Panc1 (cell line): ENCODE data around the gene C6orf62. TPM values are rescaled to one million over a fixed set of nuclear protein-coding genes. Genes with fewer than 3 reads are reported as not detected.
"Not testable (repeated sequence)": the region's sequence is repeated elsewhere in the genome, so short reads cannot be mapped to it uniquely, and the experiment has no call there.

Experiments
- ATAC-seq: fragments of 200-7000 bp; cut with Tn5 transposase; 2 replicates; pipeline ENCODE4 v1.9.1; 2020; ENCODE audit warnings: mild to moderate bottlenecking, moderate library complexity
- BruUV-seq: library from RNA; stranded (reverse); fragments of 400-500 nt; replicated peaks from 2 replicates; lab custom pipeline; 2021; lab: Mats Ljungman, UMichigan
- CTCF ChIA-PET: fragments of 300-600 bp; sonication (Branson Sonifier 250); formaldehyde crosslinking; loops from one replicate; lab custom pipeline; 2022; ENCODE audit warnings: antibody characterized with exemption; lab: Charles Lee
- POLR2A ChIA-PET: fragments of 300-600 bp; sonication (Branson Sonifier 250); formaldehyde crosslinking; loops from one replicate; lab custom pipeline; 2022; ENCODE audit warnings: antibody characterized with exemption; lab: Charles Lee
- DNase-seq: peaks from one replicate; pipeline ENCODE4 v3.0.0-alpha.2; 2010; ENCODE audit warnings: low read depth, low spot score
- H3K27ac ChIP-seq: 2 replicates; pipeline ENCODE4 v1.5.1; 2011; ENCODE audit warnings: mild to moderate bottlenecking, low read length, inconsistent platforms
- H3K27me3 ChIP-seq: fragments of 200-500 bp; sonication (Bioruptor generic); 2 replicates; pipeline ENCODE4 v1.6.0; 2014; ENCODE audit warnings: low read length, inconsistent platforms; ENCODE audit not compliant: control insufficient read depth, insufficient read depth
- H3K36me3 ChIP-seq: fragments of 200-500 bp; sonication (Bioruptor generic); 2 replicates; pipeline ENCODE4 v1.5.1; 2014; ENCODE audit warnings: inconsistent platforms, mild to moderate bottlenecking, low read length, moderate library complexity; ENCODE audit not compliant: control insufficient read depth, insufficient read depth
- H3K4me1 ChIP-seq: 2 replicates; pipeline ENCODE4 v1.5.1; 2011; ENCODE audit warnings: inconsistent platforms, mild to moderate bottlenecking, low read length, moderate library complexity; ENCODE audit not compliant: control insufficient read depth, insufficient read depth
- H3K4me3 ChIP-seq, 2 experiments: 2 replicates each; pipeline ENCODE4 v1.5.1; 2011 to 2012; ENCODE audit warnings: low read depth in 2 of 2, low read length in 2 of 2, mild to moderate bottlenecking in 2 of 2, inconsistent platforms in 1 of 2, moderate library complexity in 1 of 2
- H3K9me3 ChIP-seq: fragments of 200-500 bp; sonication (Bioruptor generic); 2 replicates; pipeline ENCODE4 v1.5.1; 2014; ENCODE audit warnings: low read depth, mild to moderate bottlenecking, inconsistent platforms, low read length, moderate library complexity; ENCODE audit not compliant: control insufficient read depth, insufficient read depth
- POLR2AphosphoS5 ChIP-seq: IDR thresholded peaks from 2 replicates; pipeline ENCODE4 v1.6.1; 2012; ENCODE audit warnings: mild to moderate bottlenecking, low read depth, low read length, moderate library complexity
- SIN3A ChIP-seq: IDR thresholded peaks from 2 replicates; pipeline ENCODE4 v1.6.1; 2012; ENCODE audit warnings: low read depth, mild to moderate bottlenecking, low read length, moderate library complexity, borderline replicate concordance; ENCODE audit not compliant: insufficient read depth
- TCF7L2 ChIP-seq: IDR thresholded peaks from 2 replicates; pipeline ENCODE4 v1.6.1; 2011; ENCODE audit warnings: mild to moderate bottlenecking, low read depth, low read length, inconsistent platforms
- in situ Hi-C: cut with HindIII; loops from 2 replicates; pipeline ENCODE4 v1.10.0; 2016; ENCODE audit warnings: low sequenced_read_pairs, low pct_unique_long_range_greater_than_20kb
- intact Hi-C: fragments of 100-400 bp; cut with micrococcal nuclease; formaldehyde crosslinking; loops from one replicate; pipeline ENCODE4 v1.10.0; 2022; ENCODE audit not compliant: unreplicated experiment
- total RNA-seq: library from RNA; stranded (reverse); gene quantifications from one replicate; pipeline ENCODE4 v1.2.1, GENCODE V29; 2021; ENCODE audit not compliant: unreplicated experiment
- TF ChIP-seq, protein P1 (sequence below): fragments of 450-650 bp; IDR thresholded peaks from 2 replicates; pipeline ENCODE4 v1.5.1; 2017; ENCODE audit warnings: mild to moderate bottlenecking
- TF ChIP-seq, protein P2 (sequence below), 2 experiments: IDR thresholded peaks; 2 replicates each; pipeline ENCODE4 v1.6.1; 2011 to 2012; ENCODE audit warnings: low read depth in 2 of 2, control low read depth in 1 of 2, low read length in 1 of 2, mild to moderate bottlenecking in 1 of 2, moderate library complexity in 1 of 2; ENCODE audit not compliant: insufficient read depth in 1 of 2

C6orf62 gene
- total RNA-seq, 1 experiment from 2014 or later, result 153 TPM

DNA sequence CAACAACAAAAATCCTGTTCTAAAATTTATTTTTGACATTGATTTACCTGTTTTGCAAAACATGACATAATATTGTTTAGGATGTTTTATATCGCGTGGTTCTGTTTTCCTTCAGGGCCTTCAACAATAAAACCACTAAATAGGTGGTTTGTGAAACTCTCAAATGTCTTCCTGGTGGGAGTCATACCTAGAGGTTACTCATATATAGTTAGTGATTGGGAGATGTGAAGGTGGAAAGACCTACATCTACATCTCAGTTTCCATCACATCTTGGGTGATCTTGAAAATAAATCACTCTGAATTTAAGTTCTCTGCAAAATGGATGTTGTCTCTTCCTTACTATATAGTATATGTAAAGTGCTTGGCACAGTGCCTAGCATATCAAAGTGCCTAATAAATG is 22.9 kb downstream of the C6orf62 start:
- H3K4me3 ChIP-seq, result no peak overlapping the region
- no peak overlapping the region for H3K27ac ChIP-seq
- TF ChIP-seq TCF7L2, result no peak
- TF ChIP-seq, protein P1, sequence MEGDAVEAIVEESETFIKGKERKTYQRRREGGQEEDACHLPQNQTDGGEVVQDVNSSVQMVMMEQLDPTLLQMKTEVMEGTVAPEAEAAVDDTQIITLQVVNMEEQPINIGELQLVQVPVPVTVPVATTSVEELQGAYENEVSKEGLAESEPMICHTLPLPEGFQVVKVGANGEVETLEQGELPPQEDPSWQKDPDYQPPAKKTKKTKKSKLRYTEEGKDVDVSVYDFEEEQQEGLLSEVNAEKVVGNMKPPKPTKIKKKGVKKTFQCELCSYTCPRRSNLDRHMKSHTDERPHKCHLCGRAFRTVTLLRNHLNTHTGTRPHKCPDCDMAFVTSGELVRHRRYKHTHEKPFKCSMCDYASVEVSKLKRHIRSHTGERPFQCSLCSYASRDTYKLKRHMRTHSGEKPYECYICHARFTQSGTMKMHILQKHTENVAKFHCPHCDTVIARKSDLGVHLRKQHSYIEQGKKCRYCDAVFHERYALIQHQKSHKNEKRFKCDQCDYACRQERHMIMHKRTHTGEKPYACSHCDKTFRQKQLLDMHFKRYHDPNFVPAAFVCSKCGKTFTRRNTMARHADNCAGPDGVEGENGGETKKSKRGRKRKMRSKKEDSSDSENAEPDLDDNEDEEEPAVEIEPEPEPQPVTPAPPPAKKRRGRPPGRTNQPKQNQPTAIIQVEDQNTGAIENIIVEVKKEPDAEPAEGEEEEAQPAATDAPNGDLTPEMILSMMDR, result no peak
- TF ChIP-seq, protein P2, sequence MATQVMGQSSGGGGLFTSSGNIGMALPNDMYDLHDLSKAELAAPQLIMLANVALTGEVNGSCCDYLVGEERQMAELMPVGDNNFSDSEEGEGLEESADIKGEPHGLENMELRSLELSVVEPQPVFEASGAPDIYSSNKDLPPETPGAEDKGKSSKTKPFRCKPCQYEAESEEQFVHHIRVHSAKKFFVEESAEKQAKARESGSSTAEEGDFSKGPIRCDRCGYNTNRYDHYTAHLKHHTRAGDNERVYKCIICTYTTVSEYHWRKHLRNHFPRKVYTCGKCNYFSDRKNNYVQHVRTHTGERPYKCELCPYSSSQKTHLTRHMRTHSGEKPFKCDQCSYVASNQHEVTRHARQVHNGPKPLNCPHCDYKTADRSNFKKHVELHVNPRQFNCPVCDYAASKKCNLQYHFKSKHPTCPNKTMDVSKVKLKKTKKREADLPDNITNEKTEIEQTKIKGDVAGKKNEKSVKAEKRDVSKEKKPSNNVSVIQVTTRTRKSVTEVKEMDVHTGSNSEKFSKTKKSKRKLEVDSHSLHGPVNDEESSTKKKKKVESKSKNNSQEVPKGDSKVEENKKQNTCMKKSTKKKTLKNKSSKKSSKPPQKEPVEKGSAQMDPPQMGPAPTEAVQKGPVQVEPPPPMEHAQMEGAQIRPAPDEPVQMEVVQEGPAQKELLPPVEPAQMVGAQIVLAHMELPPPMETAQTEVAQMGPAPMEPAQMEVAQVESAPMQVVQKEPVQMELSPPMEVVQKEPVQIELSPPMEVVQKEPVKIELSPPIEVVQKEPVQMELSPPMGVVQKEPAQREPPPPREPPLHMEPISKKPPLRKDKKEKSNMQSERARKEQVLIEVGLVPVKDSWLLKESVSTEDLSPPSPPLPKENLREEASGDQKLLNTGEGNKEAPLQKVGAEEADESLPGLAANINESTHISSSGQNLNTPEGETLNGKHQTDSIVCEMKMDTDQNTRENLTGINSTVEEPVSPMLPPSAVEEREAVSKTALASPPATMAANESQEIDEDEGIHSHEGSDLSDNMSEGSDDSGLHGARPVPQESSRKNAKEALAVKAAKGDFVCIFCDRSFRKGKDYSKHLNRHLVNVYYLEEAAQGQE (IDR thresholded peaks at IDR 0.05; ENCODE audit: insufficient read depth in 1 of 2, low read depth in 2 of 2, low read length in 1 of 2), result no peak
- TF ChIP-seq SIN3A, result no peak
- TF ChIP-seq POLR2AphosphoS5, result no peak
- in situ Hi-C loops, result no loop called here
- H3K36me3 ChIP-seq, result no peaks in the 10 kb centered on the region; the same call in 1 of the 2 replicates
- no TSS peak for BruUV-seq
- ChIA-PET POLR2A (no interaction called here), CTCF (interaction anchor here (1.0 kb wide), 1 partner anchor 275 kb away, joined by 3 read pairs; no protein-coding TSS in a partner anchor)
- ATAC-seq, result no peak
- intact Hi-C loops, result loop anchor here (5.0 kb wide), 1 partner anchor 264 kb away; no protein-coding TSS in a partner anchor
- H3K9me3 ChIP-seq, result no peaks in the 10 kb centered on the region
- no peaks in the 10 kb centered on the region for H3K4me1 ChIP-seq
- no peaks in the 10 kb centered on the region for H3K27me3 ChIP-seq
- DNase-seq, result no peak

DNA sequence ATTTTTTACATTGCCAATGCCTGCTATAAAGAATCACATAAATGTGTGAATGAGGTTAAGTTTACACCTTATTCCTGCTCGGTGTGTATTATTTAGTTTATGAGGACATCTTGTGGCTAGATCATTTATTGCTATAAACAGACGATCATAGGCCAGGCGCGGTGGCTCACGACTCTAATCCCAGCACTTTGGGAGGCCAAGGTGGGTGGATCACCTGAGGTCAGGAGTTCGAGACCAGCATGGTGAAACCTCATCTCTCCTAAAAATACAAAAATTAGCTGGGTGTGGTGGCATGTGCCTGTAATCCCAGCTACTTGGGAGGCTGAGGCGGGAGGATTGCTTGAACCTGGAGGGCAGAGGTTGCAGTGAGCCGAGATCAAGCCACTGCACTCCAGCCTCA is 23.3 kb downstream of the C6orf62 start:
- H3K36me3 ChIP-seq, H3K9me3 ChIP-seq, BruUV-seq, POLR2A ChIA-PET, in situ Hi-C loops, H3K27ac ChIP-seq, H3K4me1 ChIP-seq, H3K4me3 ChIP-seq, H3K27me3 ChIP-seq: not testable (repeated sequence)
- peak; percentile 93 for ATAC-seq
- CTCF ChIA-PET, result interaction anchor here (1.0 kb wide), 1 partner anchor 274 kb away, joined by 3 read pairs; no protein-coding TSS in a partner anchor
- intact Hi-C loops, result loop anchor here (1.0 to 5.0 kb wide), 3 partner anchors 114 to 263 kb away; no protein-coding TSS in a partner anchor
- peak; percentile 27 for DNase-seq
- TF ChIP-seq, protein P1, result peak; percentile 65
